GM21526 (cell line): ENCODE measurements around the gene GPC5.
"Not testable (repeated sequence)": the region's sequence is repeated elsewhere in the genome, so short reads cannot be mapped to it uniquely, and the experiment has no call there.

Experiments used
- ATAC-seq: cut with Tn5 transposase; IDR thresholded peaks from one replicate; pipeline ENCODE4 v1.9.1; 2021; ENCODE audit warnings: moderate library complexity; ENCODE audit not compliant: unreplicated experiment, low FRiP score

The GPC5 gene

DNA sequence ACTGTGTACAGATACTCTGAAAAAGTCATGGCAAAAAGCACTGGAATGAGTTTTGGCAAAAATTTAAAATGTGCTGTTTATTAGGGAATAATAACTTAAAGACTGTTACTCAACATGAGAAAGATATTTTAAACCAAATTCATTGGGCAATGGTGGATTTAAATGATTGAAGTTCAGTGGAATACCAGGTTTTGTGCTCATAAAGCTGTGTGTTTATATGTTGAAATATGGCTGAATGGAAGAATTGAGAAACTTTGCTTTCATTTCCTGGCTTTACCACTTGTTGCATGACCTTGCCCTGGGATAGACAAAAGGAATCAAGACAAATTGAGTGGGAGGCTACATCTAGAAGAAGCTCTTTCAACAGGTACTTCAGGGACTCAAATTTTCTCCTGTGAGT lies 246.4 kb downstream of the GPC5 start:
- ATAC-seq: no peak

DNA sequence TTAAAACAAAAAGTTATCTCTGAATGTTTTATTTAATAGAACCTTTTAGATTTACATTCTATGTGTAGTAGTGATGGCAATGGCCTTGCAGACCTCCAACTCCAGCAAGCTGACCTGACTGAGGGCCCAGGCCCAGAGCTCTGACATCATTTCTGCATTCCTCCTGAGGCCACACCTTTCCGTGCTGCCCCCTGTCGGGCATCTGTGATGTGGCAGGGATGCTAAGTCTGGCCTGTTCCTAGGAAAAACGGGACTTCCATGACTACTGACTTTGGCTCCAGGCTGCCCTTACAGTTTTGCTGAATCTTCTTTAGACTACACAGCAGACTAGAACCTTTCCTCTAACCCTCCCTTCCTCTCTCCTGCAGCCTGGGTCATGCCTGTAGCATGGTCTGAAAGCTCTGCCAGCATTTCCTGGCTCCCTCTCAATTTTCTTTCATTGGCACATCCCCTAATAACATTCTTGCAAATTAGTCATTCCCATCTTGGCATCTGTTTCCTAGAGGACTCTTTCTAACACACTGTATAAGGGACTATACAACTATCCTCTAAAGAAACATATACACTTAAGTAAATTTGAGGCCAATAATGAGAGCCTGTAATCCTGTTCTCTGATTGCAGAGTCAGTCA lies 249.1 kb downstream of the GPC5 start:
- ATAC-seq: no peak

DNA sequence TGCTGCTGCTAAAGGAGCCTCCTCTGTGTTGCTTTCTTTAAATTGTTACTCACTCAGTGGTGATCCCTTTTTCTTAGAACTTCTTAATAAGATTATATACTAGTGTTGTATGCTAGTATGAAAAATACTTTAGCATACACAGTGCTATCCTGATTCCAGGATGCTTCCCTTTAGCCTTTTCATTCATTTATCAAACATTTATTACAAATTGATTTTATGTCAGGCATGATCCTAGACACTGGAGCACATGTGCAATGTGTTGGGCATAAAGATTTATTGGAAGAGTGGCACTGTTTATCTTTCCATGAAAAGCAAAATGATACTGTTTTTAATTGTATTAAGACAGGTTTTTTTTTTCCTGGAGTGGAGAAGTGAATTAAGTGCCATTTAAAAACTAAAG lies 249.6 kb downstream of the GPC5 start:
- ATAC-seq: no peak

DNA sequence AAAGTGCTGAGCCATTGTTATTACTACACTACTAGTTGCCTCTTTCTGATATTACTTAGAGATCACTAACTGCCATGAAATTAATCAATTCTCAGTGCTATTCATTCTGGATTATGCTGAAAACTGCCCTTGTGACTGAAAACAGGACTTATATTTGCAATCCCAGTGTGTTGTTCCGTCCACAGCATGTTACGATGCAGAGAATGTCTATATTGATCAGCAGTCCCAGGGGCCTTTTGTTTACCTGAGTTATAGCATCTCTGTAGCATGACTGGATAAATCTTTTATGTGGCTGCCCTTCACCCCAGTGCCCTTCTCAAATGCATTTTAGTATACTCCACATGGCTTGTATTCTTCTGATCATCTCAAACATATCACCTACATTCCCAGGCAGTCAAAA lies 251.0 kb downstream of the GPC5 start:
- no peak for ATAC-seq

DNA sequence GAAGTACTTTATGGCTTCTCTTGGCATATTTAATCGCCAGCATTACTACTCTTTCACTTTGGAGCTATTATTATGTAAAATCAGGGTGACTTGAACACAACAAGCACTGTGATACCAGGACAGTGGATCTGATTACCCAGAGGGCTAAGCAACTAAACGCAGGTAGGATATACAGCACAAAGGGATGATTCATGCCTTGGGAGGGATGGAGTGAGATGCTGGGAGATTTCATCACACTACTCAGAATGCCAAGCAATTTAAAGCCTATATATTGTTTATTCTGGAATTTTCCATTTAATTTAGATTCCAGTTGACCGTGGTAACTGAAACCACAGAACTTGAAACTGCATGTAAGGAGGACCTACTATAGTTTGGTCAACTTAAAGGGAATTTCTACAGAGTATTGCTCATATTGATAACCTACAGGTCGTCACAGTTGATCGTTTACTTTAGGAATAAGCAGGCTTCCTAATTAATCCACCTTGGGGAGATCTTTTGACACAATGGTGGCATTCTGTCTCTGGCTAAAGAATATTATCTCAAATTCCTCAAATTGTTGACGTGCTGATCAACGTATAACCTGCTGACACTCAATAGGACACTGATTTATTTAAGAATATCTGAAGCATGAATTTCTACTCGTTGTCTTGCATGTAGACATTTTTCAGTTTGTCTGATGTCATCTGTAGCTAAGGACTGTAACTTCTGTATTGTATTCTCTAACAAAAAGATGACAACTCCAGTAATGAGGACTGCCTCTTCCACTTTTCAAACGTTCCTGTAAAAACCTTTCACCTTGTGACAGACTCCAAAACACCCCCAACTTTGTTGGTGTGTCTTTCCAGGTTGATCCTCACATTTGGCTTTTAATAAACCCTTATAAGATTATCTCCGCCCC lies 254.2 kb downstream of the GPC5 start:
- no peak for ATAC-seq

DNA sequence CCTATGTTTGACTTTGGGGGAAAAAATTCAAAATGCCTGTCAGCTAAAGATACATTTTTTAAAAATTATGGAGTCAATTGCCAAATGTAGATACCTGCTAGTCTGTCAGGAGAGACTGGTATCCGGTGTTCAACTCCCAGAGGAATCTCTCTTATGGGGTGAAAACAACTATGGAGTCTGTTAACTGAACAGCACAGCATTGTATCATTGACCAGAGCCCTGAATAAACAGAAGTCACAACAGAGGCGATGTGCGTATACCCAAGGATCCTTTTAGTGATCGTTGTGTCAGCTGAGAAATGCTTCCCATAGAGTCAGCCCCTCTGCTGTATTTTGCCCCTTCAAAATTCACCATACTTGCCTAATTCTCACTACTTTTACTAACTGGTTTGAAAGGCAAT lies 257.3 kb downstream of the GPC5 start:
- no peak for ATAC-seq

DNA sequence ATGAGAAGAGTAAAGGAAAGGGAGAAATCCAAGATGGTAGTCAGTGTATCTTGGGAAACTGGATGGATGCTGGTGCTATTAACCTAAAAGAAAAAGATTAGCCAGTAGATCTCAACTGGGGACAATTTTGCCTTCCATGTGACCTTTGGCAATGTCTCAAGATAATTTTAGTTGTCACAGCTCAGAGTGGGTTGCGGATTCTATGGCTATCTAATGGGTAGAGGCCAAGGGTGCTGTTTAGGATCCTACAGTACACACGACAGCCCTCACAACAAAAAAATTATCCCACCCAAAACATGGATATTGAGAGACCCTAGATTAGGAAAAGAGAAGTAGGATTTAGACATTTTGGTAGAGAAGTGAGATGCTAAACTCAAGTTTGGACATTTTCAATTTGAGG lies 258.9 kb downstream of the GPC5 start:
- ATAC-seq: no peak

DNA sequence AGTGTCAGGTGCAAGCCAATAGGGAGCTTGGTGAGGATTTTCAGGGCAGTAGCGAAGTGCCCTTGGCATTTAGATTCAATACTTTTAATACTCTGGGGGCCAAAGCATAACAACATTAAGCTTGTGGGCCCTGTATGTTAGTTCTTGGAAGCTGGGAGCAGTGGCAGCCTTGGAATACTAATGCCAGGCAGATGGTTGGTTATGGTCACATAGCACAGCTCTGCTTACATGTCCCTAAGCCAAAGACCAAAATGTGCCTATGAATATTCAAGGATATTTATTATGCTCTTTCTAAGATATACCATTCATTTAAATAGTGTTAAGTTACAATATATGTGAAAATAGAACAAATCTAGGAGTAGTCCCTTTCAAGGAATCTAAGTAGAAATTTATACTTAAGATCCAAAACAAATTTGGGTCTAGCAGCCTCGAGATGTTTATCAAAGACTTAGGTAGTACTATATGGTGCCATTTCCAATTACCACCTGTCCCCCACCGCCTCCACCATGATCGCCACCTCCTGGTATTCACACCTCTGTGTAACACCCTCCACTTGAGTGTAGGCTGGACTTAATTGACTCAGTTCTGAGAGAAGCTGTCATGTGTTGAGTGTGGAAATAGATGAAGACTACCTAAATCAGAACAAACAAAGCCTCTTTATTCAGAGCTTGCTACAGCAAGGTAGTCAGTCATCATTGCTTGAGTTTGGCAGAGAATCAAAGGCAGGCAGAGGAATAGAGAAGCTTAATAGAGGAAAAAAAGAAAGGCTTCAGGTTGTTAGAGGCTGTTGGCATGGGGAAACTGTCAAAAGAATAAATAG lies 261.0 kb downstream of the GPC5 start:
- ATAC-seq: no peak

DNA sequence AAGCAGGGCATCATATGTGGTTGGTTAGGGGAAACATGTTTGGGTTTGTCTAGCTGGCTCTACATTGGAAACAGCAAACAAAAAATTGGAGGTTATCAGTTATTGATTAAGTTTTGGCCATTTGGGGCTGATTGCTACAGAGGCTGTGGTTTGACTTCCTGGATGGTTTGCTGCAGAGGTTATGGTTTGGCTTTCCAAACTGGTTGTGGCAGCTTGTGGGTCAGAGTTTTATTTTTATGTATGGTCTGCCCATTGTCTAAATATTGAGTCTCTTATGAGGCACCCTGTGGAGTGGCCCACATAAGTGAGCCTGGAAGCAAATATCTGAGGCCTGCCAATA lies 261.6 kb downstream of the GPC5 start:
- no peak for ATAC-seq

DNA sequence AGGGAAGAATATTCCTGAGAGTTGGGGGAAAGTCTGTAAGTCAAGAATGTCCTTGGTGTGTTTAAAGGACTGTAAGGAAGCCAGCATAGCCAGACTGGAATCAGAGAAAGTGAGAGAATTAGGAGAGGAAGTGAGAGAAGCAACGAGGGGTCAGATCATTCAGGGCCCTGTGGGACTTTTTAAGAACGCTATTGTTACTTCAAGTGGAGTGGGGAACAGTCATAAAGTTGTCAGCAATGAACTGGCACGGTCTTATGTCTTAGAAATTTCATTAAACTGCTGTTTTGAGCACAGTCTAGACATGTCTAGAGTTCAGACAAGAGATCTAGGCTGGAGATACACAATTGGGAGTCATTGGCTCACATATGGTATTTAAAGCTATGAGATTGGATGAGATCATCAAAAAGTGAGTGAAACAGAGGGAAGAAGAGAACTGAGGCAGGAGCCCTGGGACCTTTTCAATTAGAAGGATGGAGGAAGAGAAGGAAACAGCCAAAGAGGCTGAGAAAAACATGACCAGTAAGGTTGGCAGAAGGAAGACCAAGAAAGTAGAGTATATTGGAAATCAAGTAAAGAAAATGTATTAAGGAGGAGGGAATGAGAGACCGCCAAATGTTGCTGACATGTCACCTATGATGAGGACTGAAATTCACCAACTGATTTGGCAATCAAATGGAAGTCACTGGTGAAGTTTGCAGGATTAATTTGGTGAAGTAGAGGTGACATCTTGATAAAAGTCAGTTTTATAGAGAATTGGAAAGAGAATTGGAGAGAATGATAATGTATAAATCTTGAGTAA lies 263.5 kb downstream of the GPC5 start:
- ATAC-seq: no peak

DNA sequence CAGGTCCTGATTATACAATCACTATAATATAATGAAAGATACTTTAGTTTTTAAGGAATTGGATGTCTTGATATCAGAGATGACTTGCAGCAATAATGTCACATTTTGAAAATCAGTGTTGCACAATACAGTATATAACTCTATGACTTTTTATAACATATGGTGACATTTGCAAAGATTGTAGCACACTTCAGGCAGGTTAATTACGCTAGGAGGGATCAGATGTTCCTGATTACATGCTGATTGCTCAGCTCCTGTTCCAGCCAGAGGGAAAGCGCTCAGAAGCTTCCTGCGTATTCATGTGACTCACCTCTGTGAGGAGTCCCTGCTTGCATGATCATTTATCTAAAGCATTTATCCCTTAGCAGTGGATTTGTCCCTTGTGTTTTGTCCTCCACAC lies 265.6 kb downstream of the GPC5 start:
- no peak for ATAC-seq

DNA sequence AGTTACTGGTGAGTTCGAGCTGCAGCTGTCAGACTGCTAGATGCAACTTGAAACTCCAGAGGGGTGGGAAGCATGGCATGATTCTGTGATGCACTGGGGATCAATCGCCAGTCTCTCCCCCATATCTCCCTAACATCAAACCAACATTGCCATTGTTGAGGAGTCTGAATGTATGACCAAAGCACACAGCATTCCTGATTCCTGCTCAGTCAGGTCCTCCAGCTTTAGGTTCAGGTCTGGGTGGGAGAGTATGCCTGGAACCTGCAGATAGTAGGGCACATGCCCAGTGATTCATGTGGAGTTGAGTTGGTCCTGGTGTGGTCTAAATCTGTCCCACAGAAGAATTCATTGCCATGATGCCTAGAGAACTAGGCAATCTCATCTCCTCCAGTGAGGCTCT lies 269.1 kb downstream of the GPC5 start:
- ATAC-seq: no peak

DNA sequence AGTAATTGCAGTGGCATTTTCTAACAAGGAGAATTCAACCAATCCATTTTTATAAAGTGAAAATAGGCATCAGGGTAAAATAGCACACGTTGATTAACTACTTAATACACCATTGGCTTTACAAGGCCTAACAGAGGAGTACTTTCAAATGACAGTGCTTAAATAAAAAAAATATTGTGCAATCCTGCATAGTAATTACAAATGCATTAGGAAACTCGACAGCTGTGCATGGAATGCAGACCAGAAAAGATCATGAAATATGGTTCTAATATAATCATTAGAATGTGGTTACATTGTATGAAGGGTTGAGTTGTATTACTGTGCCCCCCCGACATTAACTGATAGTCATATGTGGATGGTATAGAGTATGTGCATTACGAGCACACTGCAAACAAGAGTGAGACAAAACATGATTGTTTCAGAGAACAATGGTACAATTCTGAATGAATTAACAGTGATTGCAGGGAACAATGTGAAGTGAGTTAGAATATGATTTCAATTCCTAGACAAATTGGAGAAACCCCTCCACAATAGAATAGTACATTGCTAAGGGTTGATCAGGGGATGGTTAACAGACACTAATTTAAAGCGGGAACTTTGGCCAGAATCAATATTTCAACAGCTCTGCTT lies 270.6 kb downstream of the GPC5 start:
- ATAC-seq: no peak

DNA sequence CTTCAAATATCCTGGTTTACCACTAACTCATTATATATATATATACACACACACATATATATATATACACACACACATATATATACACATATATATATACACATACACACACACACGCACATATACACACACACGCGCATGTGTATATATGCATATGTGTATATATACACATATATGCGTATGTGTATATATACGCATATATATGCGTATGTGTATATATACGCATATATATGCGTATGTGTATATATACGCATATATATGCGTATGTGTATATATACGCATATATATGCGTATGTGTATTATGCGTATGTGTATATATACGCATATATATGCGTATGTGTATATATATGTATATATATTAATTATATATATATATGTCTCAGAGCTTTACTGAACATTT lies 275.9 kb downstream of the GPC5 start:
- ATAC-seq: not testable (repeated sequence)

DNA sequence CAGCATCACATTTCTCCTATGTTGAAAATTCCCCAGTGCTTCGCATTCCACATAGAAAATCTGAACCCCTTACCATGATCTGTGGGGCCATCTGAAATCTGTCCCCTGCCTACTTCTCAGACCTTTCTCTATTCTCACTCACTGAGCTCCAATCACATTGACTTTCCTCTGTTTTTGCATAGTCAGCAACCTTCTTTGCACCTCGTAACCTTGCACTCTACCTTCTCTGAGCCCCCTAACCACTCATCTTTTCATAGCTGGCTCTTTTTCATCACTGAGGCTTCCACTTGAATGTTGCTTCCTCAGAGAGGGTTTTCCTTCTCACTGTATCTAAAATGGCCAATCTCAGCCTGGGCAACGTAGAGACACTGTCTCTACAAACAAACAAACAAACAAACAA lies 286.3 kb downstream of the GPC5 start:
- no peak for ATAC-seq

DNA sequence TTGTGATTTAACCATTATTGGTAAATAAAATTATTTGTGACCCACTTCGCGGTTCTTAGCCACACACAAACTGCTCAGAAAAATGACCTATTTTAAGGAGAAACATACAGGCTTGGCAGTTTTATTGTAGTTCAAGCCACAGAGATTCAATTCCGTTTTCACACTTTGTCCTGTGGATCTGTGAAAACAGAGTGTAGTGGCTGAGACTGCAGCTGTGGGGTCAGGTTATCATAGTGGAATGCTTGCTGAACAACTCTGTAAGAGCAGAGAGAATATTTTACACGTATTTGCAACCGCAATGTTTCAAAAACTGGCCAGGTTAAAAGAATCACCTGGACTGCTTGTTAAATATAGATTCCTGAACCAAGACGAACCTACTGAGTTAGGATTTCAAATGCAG lies 292.5 kb downstream of the GPC5 start:
- no peak for ATAC-seq

DNA sequence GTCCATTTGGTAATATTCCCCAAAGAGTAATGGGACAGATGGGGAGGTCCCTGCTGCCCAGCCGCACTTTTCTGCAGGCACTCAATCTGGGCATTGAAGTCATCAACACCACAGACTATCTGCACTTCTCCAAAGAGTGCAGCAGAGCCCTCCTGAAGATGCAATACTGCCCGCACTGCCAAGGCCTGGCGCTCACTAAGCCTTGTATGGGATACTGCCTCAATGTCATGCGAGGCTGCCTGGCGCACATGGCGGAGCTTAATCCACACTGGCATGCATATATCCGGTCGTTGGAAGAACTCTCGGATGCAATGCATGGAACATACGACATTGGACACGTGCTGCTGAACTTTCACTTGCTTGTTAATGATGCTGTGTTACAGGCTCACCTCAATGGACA lies 295.0 kb downstream of the GPC5 start:
- ATAC-seq: no peak

DNA sequence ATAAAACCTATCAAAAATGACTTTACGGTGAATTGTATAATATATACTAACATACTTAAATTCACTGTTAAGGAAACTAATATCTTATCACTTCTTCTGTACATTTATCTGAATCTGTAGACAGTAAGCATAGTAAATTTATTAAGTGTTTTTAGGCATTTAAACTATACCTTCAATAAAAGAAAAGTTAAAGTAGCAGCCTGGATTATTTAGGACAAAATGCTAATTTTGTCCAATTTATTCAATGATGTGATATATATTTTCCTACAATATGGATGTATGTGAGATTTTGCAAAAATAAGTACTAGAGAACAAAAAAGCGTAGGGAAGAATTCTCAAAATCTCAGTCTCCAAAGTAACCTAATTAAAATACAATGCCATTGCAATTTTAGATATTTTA lies 299.9 kb downstream of the GPC5 start:
- ATAC-seq: no peak

DNA sequence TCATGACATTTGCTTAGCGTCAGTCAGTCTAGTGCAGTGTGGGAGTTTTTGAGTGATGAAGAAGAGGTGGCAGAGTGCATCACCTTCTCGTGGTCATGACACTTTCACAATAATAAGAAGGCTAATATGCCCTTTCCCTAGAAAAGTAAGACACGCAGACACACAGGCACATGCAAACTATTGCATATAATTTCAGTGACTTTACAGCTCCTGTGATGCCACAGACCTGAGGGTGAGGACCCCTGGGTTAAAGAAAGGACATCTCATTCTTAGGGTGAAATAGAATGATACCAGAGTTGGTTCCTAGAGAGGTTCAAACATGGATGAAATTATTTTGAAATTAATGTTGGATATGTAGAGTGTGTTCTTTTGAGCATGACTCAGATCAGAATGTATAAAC lies 300.3 kb downstream of the GPC5 start:
- ATAC-seq: no peak

DNA sequence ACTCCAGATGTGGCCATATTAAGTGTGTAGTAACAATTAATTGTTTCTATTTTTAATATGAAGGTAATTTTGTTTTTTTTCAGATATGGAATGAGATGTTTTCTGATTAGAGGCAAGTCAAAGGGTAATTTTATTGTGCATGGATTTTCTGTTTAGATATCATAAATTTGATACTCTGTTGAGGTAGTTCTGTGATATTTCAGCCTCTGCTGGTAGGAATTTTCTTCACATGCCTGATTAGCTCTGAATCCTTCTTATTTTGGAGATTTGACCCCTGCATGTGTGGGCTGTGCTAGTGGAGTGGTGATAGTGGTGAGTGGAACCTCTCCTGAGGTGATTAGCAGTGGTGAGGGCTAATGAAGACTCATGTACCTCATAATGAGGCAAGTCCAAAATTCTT lies 301.4 kb downstream of the GPC5 start:
- no peak for ATAC-seq
